T-helper 2 cell treated with Interferon-gamma antibody and Interleukin-4, amounts not matched to agents 5 μg/mL and 100 μg/mL, for 36 hours (primary cell): ENCODE measurements around the gene RPTOR.

Experiments
- DNase-seq: peaks from one replicate; pipeline ENCODE4 v3.0.0; 2021; ENCODE audit warnings: low spot score
- H3K27ac Mint-ChIP-seq: one replicate; pipeline ENCODE4 v1.8.0; 2021; ENCODE audit warnings: mild to moderate bottlenecking, mixed read lengths
- H3K27me3 Mint-ChIP-seq: one replicate; pipeline ENCODE4 v1.8.0; 2021; ENCODE audit warnings: low read depth, mixed read lengths
- H3K36me3 Mint-ChIP-seq: one replicate; pipeline ENCODE4 v1.8.0; 2021; ENCODE audit warnings: low read depth, mixed read lengths
- H3K4me1 Mint-ChIP-seq: one replicate; pipeline ENCODE4 v1.8.0; 2021; ENCODE audit warnings: low read depth, mixed read lengths
- H3K4me3 Mint-ChIP-seq: one replicate; pipeline ENCODE4 v1.8.0; 2022; ENCODE audit warnings: mild to moderate bottlenecking, moderate library complexity, mixed read lengths
- H3K9me3 Mint-ChIP-seq: one replicate; pipeline ENCODE4 v1.8.0; 2021; ENCODE audit warnings: mixed read lengths

Gene RPTOR

DNA sequence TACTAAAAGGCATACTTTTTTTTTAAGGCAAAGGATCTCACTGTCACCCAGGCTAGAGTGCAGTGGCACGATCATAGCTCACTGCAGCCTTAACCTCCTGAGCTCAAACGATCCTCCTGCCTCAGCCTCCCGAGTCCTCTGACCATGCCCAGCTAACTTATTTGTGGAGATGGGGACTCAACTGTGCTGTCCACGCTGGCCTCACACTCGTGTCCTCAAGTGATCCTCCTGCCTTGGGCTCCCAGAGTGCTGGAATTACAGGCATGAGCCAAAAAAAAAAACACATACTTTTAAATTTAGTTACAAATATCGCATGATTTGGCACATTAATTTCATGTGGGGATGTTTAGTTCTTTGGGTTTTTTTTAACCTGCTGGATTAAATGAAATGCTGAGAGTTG, 239.3 kb downstream of the RPTOR start:
- peak overlapping the region; percentile 74 for H3K4me3 Mint-ChIP-seq
- peak overlapping the region; percentile 87 for H3K27ac Mint-ChIP-seq

GRCh38 chr17:80785477-80786178, 241.0 kb downstream of the RPTOR start:
- Mint-ChIP-seq H3K27me3 (no peaks in the 10 kb centered on the region), H3K4me3 (peak overlapping the region; percentile 69), H3K36me3 (peaks cover 53% of the 10 kb centered on the region), H3K4me1 (peaks cover 82% of the 10 kb centered on the region), H3K27ac (peak overlapping the region; percentile 87), H3K9me3 (peaks cover 15% of the 10 kb centered on the region)
- peak; percentile 59 for DNase-seq

More for the DNA sequence above, 239.3 kb downstream of the RPTOR start:
- H3K9me3 Mint-ChIP-seq: peaks cover 15% of the 10 kb centered on the region
- H3K27me3 Mint-ChIP-seq: no peaks in the 10 kb centered on the region
- peaks cover 77% of the 10 kb centered on the region for H3K4me1 Mint-ChIP-seq
- no peak for DNase-seq
- H3K36me3 Mint-ChIP-seq: peaks cover 59% of the 10 kb centered on the region

DNA sequence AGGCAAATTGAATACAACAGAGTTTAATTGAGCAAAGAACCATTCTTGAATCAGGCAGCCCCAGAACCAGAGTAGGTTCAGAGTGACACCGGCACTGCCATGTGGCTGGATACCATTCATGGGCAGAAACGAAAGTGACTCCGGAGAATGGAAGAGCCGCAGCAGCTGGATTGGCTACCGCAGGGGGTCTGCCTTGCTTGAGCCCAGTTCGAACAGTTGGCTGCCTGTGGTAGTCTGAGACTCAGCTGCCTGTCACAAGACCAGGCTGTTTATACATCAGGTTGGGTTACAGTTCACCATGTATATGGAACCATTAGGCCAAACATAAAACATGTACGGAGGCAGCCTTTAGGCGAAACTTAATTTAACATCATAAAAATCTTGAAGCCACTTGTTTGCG, 241.8 kb downstream of the RPTOR start:
- DNase-seq: no peak
- no peak overlapping the region for H3K4me3 Mint-ChIP-seq
- no peaks in the 10 kb centered on the region for H3K27me3 Mint-ChIP-seq
- H3K9me3 Mint-ChIP-seq: peaks cover 15% of the 10 kb centered on the region
- peaks cover 49% of the 10 kb centered on the region for H3K36me3 Mint-ChIP-seq
- peaks cover 82% of the 10 kb centered on the region for H3K4me1 Mint-ChIP-seq
- no peak overlapping the region for H3K27ac Mint-ChIP-seq

DNA sequence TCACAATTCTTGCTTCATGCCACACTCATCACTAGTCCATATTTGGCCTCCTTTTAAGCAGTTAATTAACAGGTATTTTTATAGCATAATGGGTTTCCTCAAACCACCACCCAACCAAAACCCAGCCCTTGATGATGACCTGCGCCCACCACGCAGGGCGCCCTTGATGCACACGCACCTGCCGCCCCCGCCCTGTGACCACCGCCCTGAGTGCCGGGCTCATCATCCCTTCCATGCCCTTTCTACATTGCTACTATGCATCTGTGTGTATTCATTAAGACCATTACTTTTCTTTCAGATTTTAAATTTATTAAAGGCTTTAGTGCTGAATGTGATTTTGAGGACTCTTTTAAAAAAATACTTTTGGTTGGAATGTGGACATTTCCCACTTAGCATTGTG, 242.2 kb downstream of the RPTOR start:
- peaks cover 49% of the 10 kb centered on the region for H3K36me3 Mint-ChIP-seq
- H3K4me3 Mint-ChIP-seq: no peak overlapping the region
- peaks cover 15% of the 10 kb centered on the region for H3K9me3 Mint-ChIP-seq
- no peaks in the 10 kb centered on the region for H3K27me3 Mint-ChIP-seq
- DNase-seq: no peak
- H3K27ac Mint-ChIP-seq: peak overlapping the region; percentile 73
- H3K4me1 Mint-ChIP-seq: peaks cover 83% of the 10 kb centered on the region

DNA sequence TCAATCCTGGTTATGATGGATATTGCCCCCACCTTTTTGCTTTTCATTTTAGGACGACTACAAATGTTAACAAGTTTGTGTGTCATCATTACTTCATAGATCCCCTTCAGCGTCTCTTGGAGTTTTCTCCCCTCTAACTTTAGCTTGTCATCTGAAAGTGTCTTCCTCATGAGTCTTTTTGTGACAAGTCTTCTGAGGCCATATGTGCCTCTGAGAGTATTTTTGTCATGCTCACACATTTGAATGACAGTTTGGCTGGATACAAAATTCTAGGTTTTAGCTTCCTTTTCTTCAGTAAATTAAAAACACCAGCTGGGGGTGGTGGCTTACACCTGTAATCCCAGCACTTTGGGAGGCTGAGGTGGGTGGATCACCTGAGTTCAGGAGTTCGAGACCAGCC, 243.2 kb downstream of the RPTOR start:
- H3K4me1 Mint-ChIP-seq: peaks cover 82% of the 10 kb centered on the region
- peak overlapping the region; percentile 33 for H3K4me3 Mint-ChIP-seq
- DNase-seq: no peak
- peaks cover 51% of the 10 kb centered on the region for H3K36me3 Mint-ChIP-seq
- H3K27ac Mint-ChIP-seq: peak overlapping the region; percentile 73
- H3K9me3 Mint-ChIP-seq: peaks cover 15% of the 10 kb centered on the region
- no peaks in the 10 kb centered on the region for H3K27me3 Mint-ChIP-seq

DNA sequence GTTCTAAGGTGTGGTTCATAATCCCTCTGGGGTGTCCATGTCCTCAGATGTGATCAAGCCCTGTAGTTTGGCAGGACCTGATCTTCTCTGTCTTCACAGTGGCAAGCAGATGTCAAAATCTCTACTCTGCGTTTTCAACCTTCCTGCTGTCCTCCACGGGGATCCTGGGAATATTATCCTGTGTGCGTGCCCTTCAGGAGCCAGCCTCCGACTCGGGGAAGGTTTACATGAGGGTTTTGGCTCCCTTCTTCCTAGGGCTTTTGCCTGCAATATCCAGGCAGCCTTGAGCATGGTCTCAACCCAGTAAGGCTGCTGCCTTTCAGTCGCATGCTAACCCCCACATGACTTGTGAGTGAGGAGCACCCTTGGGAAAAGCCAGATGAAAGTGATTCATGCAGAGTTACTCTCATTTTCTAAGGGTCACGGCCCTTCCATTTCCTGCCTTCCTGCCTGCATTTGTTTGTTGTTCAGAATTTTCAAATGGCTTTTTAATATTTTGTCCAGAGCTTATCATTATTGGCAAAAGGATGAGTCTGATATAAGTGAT, 244.8 kb downstream of the RPTOR start:
- peaks cover 77% of the 10 kb centered on the region for H3K4me1 Mint-ChIP-seq
- H3K27ac Mint-ChIP-seq: peak overlapping the region; percentile 98
- no peak for DNase-seq
- H3K36me3 Mint-ChIP-seq: peaks cover 58% of the 10 kb centered on the region
- peak overlapping the region; percentile 83 for H3K4me3 Mint-ChIP-seq
- H3K27me3 Mint-ChIP-seq: no peaks in the 10 kb centered on the region
- peaks cover 15% of the 10 kb centered on the region for H3K9me3 Mint-ChIP-seq

DNA sequence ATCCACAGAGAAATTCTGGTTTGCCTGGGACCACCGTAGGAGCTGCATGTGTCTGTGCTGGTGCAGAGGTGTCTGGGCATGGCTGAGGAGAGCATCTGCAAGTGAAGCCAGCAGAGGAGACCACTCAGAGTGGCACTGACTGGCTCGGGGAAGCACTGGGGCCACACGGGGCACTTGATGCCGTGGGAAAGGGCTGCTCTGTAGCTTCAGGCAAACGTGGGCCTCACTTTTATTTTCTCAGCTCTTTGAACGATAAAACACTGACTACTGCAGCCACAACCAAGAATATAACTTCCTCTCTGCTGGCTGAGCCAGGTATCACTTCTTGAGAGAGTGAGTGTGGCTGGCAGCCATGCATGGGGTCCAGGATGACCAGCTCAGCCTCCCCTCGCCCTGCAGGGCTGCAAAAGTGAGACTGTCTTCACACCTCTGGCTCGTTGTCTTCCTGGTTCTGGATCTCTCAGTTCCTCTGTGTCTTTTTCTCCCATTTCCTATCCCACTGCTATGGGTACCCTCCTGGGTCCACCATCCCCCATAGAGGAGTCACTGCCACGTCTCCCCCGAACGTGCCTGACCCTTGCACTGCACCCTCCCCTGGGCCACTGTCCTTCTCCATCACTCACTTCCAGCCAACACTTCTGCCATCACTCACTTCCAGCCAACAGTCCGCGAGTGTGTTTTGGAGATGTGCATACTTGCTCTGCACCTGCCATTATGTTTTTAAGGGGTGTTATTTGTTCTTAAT, 245.6 kb downstream of the RPTOR start:
- Mint-ChIP-seq H3K9me3 (peaks cover 15% of the 10 kb centered on the region), H3K27me3 (no peaks in the 10 kb centered on the region), H3K4me1 (peaks cover 71% of the 10 kb centered on the region), H3K36me3 (peaks cover 62% of the 10 kb centered on the region), H3K4me3 (peak overlapping the region; percentile 83), H3K27ac (peak overlapping the region; percentile 98)
- no peak for DNase-seq

DNA sequence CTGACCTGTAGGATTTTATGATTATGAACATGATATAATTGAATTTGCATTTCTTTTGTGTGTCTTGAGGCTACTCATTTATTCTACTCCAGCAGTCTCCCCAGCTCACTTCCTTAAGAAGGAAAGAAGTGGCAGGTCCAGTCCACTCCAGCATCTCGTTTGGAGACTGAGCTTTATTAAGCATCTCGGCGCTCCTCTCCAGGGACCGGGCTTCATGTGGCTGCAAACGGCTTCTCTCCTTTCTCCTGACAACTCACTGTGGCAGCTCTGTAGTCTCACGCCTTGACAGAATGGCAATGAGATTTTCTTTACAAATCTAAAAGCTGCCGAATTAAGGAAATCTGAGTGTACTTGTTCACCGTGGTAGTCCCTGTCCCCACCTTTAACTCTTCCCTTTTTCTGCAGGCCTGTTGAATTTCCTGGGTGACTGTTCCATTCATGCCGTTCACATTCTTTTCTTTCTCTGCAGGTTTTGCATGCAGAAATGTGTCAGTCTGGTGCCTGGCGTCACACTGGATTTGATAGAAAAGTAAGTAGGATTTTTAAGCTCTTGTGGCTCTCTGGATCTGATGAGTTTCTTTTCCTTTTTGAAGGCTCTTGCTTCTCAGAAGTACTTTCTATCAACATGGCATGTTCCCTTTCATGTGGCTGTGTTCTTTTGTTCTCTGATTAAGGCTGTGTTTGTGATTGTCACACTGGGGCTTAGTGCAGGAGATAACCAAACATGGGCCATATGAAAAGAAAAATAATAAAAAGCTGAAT, 246.5 kb downstream of the RPTOR start:
- H3K4me1 Mint-ChIP-seq: peaks cover 62% of the 10 kb centered on the region
- peak overlapping the region; percentile 83 for H3K4me3 Mint-ChIP-seq
- peaks cover 15% of the 10 kb centered on the region for H3K9me3 Mint-ChIP-seq
- H3K36me3 Mint-ChIP-seq: peaks cover 60% of the 10 kb centered on the region
- no peaks in the 10 kb centered on the region for H3K27me3 Mint-ChIP-seq
- DNase-seq: no peak
- H3K27ac Mint-ChIP-seq: peak overlapping the region; percentile 98

- H3K4me3 Mint-ChIP-seq: peak overlapping the region; percentile 83
- peak overlapping the region; percentile 98 for H3K27ac Mint-ChIP-seq
- peaks cover 60% of the 10 kb centered on the region for H3K36me3 Mint-ChIP-seq
- peaks cover 61% of the 10 kb centered on the region for H3K4me1 Mint-ChIP-seq
- DNase-seq: peak; percentile 64
- H3K27me3 Mint-ChIP-seq: no peaks in the 10 kb centered on the region
- H3K9me3 Mint-ChIP-seq: peaks cover 15% of the 10 kb centered on the region
Measured at GRCh38 chr17:80791758-80792284, 247.2 kb downstream of the RPTOR start.

DNA sequence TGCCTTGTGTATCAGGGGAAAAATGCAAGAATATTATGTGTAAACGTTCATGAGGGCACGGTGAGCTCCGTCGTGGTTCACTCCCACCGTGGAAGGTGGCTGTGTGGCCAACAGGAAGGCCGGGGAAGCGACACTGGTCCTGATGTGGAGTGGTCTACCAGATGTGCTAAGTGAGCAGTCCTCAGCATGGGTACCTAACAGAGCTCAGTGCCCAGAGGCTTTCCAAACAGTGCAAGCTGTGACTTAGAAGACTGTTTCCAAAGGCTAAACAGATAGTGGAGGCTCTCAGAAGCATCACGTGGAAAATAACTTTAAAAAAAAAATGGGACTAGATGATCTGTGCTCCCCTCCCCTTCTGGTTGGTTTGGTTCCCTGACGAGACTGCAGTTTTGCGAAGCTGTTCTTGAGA, 247.7 kb downstream of the RPTOR start:
- DNase-seq: no peak
- H3K9me3 Mint-ChIP-seq: peaks cover 12% of the 10 kb centered on the region
- H3K36me3 Mint-ChIP-seq: peaks cover 57% of the 10 kb centered on the region
- H3K27me3 Mint-ChIP-seq: no peaks in the 10 kb centered on the region
- H3K27ac Mint-ChIP-seq: peak overlapping the region; percentile 98
- peak overlapping the region; percentile 83 for H3K4me3 Mint-ChIP-seq
- H3K4me1 Mint-ChIP-seq: peaks cover 55% of the 10 kb centered on the region

DNA sequence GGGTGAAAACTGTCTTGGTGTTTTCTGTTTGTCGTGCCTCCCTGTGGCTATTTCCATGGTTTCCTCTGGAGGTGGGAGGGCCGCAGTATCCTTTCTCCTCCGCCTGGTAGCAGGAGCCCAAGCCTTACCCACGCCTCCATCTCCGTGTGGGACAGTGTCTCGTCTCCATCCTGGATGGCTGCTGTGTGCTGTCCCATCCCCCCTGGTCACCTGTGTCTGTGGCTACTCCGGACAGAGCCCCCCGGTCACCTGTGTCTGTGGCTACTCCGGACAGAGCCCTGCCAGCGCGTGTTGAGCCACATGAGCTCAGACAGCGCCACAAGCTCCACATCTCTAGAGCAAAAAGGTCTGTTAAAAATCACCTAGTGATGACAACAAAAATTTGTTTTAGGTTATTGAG, 248.8 kb downstream of the RPTOR start:
- H3K27me3 Mint-ChIP-seq: no peaks in the 10 kb centered on the region
- H3K4me3 Mint-ChIP-seq: peak overlapping the region; percentile 57
- DNase-seq: no peak
- peaks cover 56% of the 10 kb centered on the region for H3K36me3 Mint-ChIP-seq
- H3K4me1 Mint-ChIP-seq: peaks cover 48% of the 10 kb centered on the region
- peak overlapping the region; percentile 79 for H3K27ac Mint-ChIP-seq
- H3K9me3 Mint-ChIP-seq: peaks cover 2% of the 10 kb centered on the region

- Mint-ChIP-seq H3K9me3 (no peaks in the 10 kb centered on the region), H3K27ac (peak overlapping the region; percentile 79), H3K36me3 (peaks cover 54% of the 10 kb centered on the region), H3K4me3 (no peak overlapping the region), H3K4me1 (peaks cover 45% of the 10 kb centered on the region), H3K27me3 (no peaks in the 10 kb centered on the region)
- no peak for DNase-seq
Measured at GRCh38 chr17:80793851-80794267, 249.2 kb downstream of the RPTOR start.

DNA sequence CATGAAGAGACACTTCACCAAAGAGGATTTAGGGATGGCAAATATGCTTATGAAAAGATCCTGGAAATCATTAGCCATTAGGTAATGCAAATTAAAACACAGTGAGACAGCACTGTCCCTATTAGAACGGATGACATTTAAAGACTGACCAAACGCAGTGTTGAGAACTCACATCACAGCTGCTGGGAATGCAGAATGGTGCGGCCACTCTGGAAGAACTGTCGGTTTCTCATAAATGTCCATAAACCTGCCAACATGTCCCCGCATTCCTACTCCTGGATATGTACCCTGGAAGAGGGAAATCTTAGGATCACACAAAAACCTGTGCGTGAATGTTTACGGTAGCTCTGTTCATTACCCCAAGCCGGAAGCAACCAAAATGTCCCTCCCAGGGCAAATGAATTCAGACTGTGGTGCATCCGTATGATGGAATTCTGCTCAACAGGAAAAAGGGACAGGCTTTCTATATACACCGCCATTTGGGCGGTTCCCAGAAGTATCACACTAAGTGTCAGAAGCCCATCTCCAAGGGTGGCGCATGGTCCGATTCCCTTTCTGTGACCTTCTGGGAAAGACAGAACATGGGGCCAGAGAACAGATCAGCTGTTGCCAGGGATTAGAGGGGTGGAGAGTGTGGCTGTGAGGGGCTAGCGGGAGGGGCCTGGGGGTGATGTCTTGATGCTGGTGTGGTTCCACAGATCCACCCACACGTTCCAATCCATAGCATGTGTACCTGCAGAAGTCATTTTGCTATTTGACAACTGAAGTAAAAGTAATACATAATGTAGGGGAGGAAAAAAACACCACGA, 249.8 kb downstream of the RPTOR start:
- Mint-ChIP-seq H3K9me3 (no peaks in the 10 kb centered on the region), H3K4me3 (no peak overlapping the region), H3K27ac (peak overlapping the region; percentile 79), H3K36me3 (peaks cover 54% of the 10 kb centered on the region), H3K27me3 (no peaks in the 10 kb centered on the region), H3K4me1 (peaks cover 40% of the 10 kb centered on the region)
- no peak for DNase-seq
